HepG2 (cell line): ENCODE measurements around the gene PRR12. TPM values are rescaled to one million over a fixed set of nuclear protein-coding genes. Genes with fewer than 3 reads are reported as not detected.
A peak's percentile ranks its signal among the peaks of the same experiment; 100 is the strongest.

Experiments
- ATAC-seq: fragments of 200-7000 bp; cut with Tn5 transposase; 3 replicates; pipeline ENCODE4 v1.9.1; 2020; ENCODE audit warnings: mild to moderate bottlenecking, moderate library complexity
- BruUV-seq: library from RNA; stranded (reverse); fragments of 400-500 nt; replicated peaks from 2 replicates; lab custom pipeline; 2021; lab: Mats Ljungman, UMichigan
- CTCF ChIA-PET: fragments of 300-600 bp; formaldehyde crosslinking; extraction: SDS; loops from one replicate; lab custom pipeline; 2021; ENCODE audit warnings: low total read pairs, inconsistent platforms, low intra/inter-chr PET ratio; lab: Yijun Ruan, JAX
- POLR2A ChIA-PET: fragments of 350-600 bp; sonication (Branson Sonifier 250); formaldehyde crosslinking; loops from one replicate; lab custom pipeline; 2020; ENCODE audit warnings: antibody characterized with exemption, inconsistent platforms; lab: Yijun Ruan, JAX
- DNase-seq: peaks from one replicate; pipeline ENCODE4 v3.0.0-alpha.2; 2015; ENCODE audit warnings: low spot score
- FAIRE-seq: peaks from 3 replicates; lab custom pipeline; 2011; peaks lifted over from hg19 to GRCh38; lab: Jason Lieb, UNC
- H2AFZ ChIP-seq: one replicate; pipeline ENCODE4 v1.6.1; 2011; ENCODE audit warnings: low read length, inconsistent platforms
- H3K27ac ChIP-seq: fragments of 300-600 bp; 3 replicates; pipeline ENCODE4 v1.8.0; 2011; ENCODE audit warnings: mixed run types, mild to moderate bottlenecking, mixed read lengths, low read length, inconsistent platforms; ENCODE audit not compliant: insufficient read depth; ENCODE audit errors: extremely low read length
- H3K27me3 ChIP-seq, 2 experiments: fragments of 200-600 bp in 1 of 2; 2 replicates in 1 of 2; 3 replicates in 1 of 2; pipeline versions ENCODE4 v1.6.0 to v1.8.0; 2011; ENCODE audit warnings: low read length in 2 of 2, mild to moderate bottlenecking in 2 of 2, moderate library complexity in 2 of 2, inconsistent platforms in 1 of 2; ENCODE audit not compliant: insufficient read depth in 2 of 2, control insufficient read depth in 1 of 2
- H3K36me3 ChIP-seq, 2 experiments: fragments of 200-600 bp in 1 of 2; replicated peaks in 1 of 2; 2 replicates in 1 of 2; 3 replicates in 1 of 2; pipeline versions ENCODE4 v1.5.1 to v1.8.0; 2011; ENCODE audit warnings: low read length in 2 of 2, inconsistent platforms in 1 of 2; ENCODE audit not compliant: insufficient read depth in 2 of 2, control insufficient read depth in 1 of 2
- H3K4me1 ChIP-seq: 2 replicates; pipeline ENCODE4 v1.5.1; 2012; ENCODE audit warnings: low read length, inconsistent platforms; ENCODE audit not compliant: insufficient read depth
- H3K4me2 ChIP-seq: 2 replicates; pipeline ENCODE4 v1.6.0; 2011; ENCODE audit warnings: low read depth, low read length, inconsistent platforms
- H3K4me3 ChIP-seq, 3 experiments: fragments of 200-600 bp in 1 of 3; sonication (generic), shearing (Covaris generic) in 1 of 3; replicated peaks in 1 of 3; 2 replicates each; pipeline ENCODE4 v1.5.1; 2011 to 2016; ENCODE audit warnings: low read length in 3 of 3, inconsistent platforms in 2 of 3, low read depth in 2 of 3, mild to moderate bottlenecking in 2 of 3, control low read depth in 1 of 3, mixed read lengths in 1 of 3; ENCODE audit not compliant: insufficient read depth in 1 of 3
- H3K79me2 ChIP-seq: one replicate; pipeline ENCODE4 v1.6.1; 2011; ENCODE audit warnings: low read length, inconsistent platforms; ENCODE audit not compliant: insufficient read depth
- H3K9ac ChIP-seq: 2 replicates; pipeline ENCODE4 v1.6.0; 2011; ENCODE audit warnings: mild to moderate bottlenecking, low read depth, low read length, inconsistent platforms; ENCODE audit not compliant: insufficient read depth
- H3K9me3 ChIP-seq: 2 replicates; pipeline ENCODE4 v1.5.1; 2012; ENCODE audit warnings: mild to moderate bottlenecking, low read length
- H4K20me1 ChIP-seq: 2 replicates; pipeline ENCODE4 v1.6.0; 2011; ENCODE audit warnings: inconsistent platforms, mild to moderate bottlenecking, low read length, moderate library complexity; ENCODE audit not compliant: insufficient read depth
- ARNTL ChIP-seq: sonication (generic); formaldehyde crosslinking; IDR thresholded peaks from 2 replicates; pipeline ENCODE4 v1.4.0; 2020; ENCODE audit warnings: mild to moderate bottlenecking, missing genetic modification reagents
- BATF2 ChIP-seq: sonication (generic); formaldehyde crosslinking; IDR thresholded peaks from 2 replicates; pipeline ENCODE4 v1.8.0; 2022; ENCODE audit warnings: mild to moderate bottlenecking, missing genetic modification reagents, moderate library complexity
- MYNN ChIP-seq: sonication (generic); formaldehyde crosslinking; IDR thresholded peaks from 2 replicates; pipeline ENCODE4 v1.4.0; 2020; ENCODE audit warnings: mild to moderate bottlenecking, low read depth, missing genetic modification reagents
- NFE2 ChIP-seq: sonication (generic); formaldehyde crosslinking; IDR thresholded peaks from 2 replicates; pipeline ENCODE4 v1.4.0; 2020; ENCODE audit warnings: missing genetic modification reagents
- RFX5 ChIP-seq: IDR thresholded peaks from 2 replicates; pipeline ENCODE4 v1.6.1; 2011; ENCODE audit warnings: low read depth, low read length, improper control_type of control experiment
- SRY ChIP-seq: sonication (generic); formaldehyde crosslinking; IDR thresholded peaks from 2 replicates; pipeline ENCODE4 v1.8.0; 2022; ENCODE audit warnings: mild to moderate bottlenecking, missing genetic modification reagents
- TBX2 ChIP-seq: sonication (generic); formaldehyde crosslinking; IDR thresholded peaks from 2 replicates; pipeline ENCODE4 v1.5.0; 2020; ENCODE audit warnings: missing genetic modification reagents, mild to moderate bottlenecking, borderline replicate concordance
- ZNF468 ChIP-seq: sonication (generic); formaldehyde crosslinking; IDR thresholded peaks from 2 replicates; pipeline ENCODE4 v1.8.0; 2022; ENCODE audit warnings: mild to moderate bottlenecking, moderate library complexity, missing genetic modification reagents
- ZNF501 ChIP-seq: sonication (generic); formaldehyde crosslinking; IDR thresholded peaks from 2 replicates; pipeline ENCODE4 v1.5.1; 2020; ENCODE audit warnings: mild to moderate bottlenecking, moderate library complexity, missing genetic modification reagents
- ZNF577 ChIP-seq: sonication (generic); formaldehyde crosslinking; IDR thresholded peaks from 2 replicates; pipeline ENCODE4 v1.4.0; 2020; ENCODE audit warnings: mild to moderate bottlenecking, low read depth, missing genetic modification reagents, borderline replicate concordance
- ZNF605 ChIP-seq: sonication (generic); formaldehyde crosslinking; IDR thresholded peaks from 2 replicates; pipeline ENCODE4 v1.8.0; 2022; ENCODE audit warnings: mild to moderate bottlenecking, missing genetic modification reagents
- ZNF747 ChIP-seq: sonication (generic); formaldehyde crosslinking; IDR thresholded peaks from 2 replicates; pipeline ENCODE4 v1.8.1; 2023; ENCODE audit warnings: missing genetic modification reagents, mild to moderate bottlenecking, borderline replicate concordance
- WGBS: methylation state at CpG from one replicate; pipeline ENCODE4 v1.1.6; 2017; ENCODE audit warnings: low lambda C conversion rate; 5-methylcytosine and 5-hydroxymethylcytosine counted together
- in situ Hi-C: cut with HindIII; loops from 2 replicates; pipeline ENCODE4 v1.10.0; 2017; ENCODE audit warnings: low pct_unique_long_range_greater_than_20kb; ENCODE audit not compliant: extremely low pct_ligation_motif_present
- intact Hi-C: fragments of 100-400 bp; cut with micrococcal nuclease; formaldehyde crosslinking; loops from one replicate; pipeline ENCODE4 v1.10.0; 2022; ENCODE audit not compliant: unreplicated experiment
- polyA plus RNA-seq, 8 experiments: library from polyadenylated mRNA; depleted of rRNA in 3 of 8; stranded (reverse) in 7 of 8; unstranded in 1 of 8; fragments of >200 nt; fragmentation: Illumina TruSeq in 4 of 8; extraction: Trizol in 4 of 8; gene quantifications; 2 replicates each; pipeline versions ENCODE4 v1.2.1 to v1.2.3, GENCODE V29; 2011 to 2016; ENCODE audit warnings: low read depth in 4 of 8, missing spikeins in 1 of 8, mixed read lengths in 1 of 8; ENCODE audit not compliant: insufficient read depth in 1 of 8
- total RNA-seq, 5 experiments: library from RNA; depleted of rRNA; stranded (reverse); fragments of >200 nt; fragmentation: Illumina TruSeq; extraction: Trizol; gene quantifications; 2 replicates each; pipeline ENCODE4 v1.2.3, GENCODE V29; 2016; ENCODE audit warnings: low read depth in 1 of 5
- TF ChIP-seq, protein P1 (sequence below): sonication (generic); formaldehyde crosslinking; IDR thresholded peaks from 2 replicates; pipeline ENCODE4 v1.5.1; 2020; ENCODE audit warnings: mild to moderate bottlenecking, moderate library complexity, missing genetic modification reagents
- TF ChIP-seq, protein P2 (sequence below): sonication (generic); formaldehyde crosslinking; IDR thresholded peaks from 2 replicates; pipeline ENCODE4 v1.5.0; 2020; ENCODE audit warnings: mild to moderate bottlenecking, missing genetic modification reagents, borderline replicate concordance
- TF ChIP-seq, protein P3 (sequence below): sonication (generic); formaldehyde crosslinking; conservative IDR thresholded peaks from 2 replicates; pipeline ENCODE4 v1.8.1; 2023; ENCODE audit warnings: missing genetic modification reagents

The PRR12 gene
- total and polyA plus RNA-seq, 2 of the 13 experiments (the other 11 are each of a cell fraction or from before 2014, with no cell fraction given): 0.62 to 1.5 TPM

DNA sequence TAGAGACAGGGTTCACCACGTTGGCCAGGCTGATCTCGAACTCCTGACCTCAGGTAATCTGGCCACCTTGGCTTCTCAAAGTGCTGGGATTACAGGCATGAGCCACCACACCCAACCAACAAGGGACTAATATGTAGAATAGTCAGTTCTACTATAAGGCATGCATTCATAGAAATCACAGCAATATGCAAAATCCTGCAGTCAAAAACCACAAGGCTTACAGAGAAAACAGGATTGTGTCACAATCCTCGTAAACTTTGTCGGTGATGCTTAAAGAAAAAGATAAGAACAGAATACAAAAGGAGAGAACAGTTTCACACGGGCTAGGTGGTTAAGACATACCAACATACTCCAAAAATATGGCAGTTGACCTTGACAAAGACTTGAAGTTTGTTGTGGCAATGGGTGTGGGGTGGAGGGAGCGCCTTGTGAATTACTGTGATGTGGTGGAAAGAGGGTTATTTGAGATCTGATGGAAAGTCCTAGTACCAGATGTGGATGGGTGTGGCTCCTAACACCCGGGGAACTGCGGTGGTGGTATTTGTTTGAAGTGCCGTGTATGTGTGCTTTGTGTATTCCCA is 23.0 kb upstream of the PRR12 start (continued):
- TF ChIP-seq ARNTL (CRISPR knock-in tag) (no peak), NFE2 (CRISPR knock-in tag) (no peak), MYNN (CRISPR knock-in tag) (no peak), TBX2 (no peak)
- TF ChIP-seq, all 625 proteins: peak for 0

- peak; percentile 77 for FAIRE-seq
- no peak for TF ChIP-seq ZNF577 (CRISPR knock-in tag)
- TF ChIP-seq ZNF747 (CRISPR knock-in tag): no peak
- TF ChIP-seq ZNF501 (CRISPR knock-in tag): peak; percentile 58
- 0 out of 2 replicates have a peak, but pooled peaks have one; percentile 43 for TF ChIP-seq ZNF605 (CRISPR knock-in tag)
- no peak for TF ChIP-seq BATF2 (CRISPR knock-in tag)
- no peak for TF ChIP-seq RFX5
- no peak for TF ChIP-seq SRY
- TF ChIP-seq, protein P1, sequence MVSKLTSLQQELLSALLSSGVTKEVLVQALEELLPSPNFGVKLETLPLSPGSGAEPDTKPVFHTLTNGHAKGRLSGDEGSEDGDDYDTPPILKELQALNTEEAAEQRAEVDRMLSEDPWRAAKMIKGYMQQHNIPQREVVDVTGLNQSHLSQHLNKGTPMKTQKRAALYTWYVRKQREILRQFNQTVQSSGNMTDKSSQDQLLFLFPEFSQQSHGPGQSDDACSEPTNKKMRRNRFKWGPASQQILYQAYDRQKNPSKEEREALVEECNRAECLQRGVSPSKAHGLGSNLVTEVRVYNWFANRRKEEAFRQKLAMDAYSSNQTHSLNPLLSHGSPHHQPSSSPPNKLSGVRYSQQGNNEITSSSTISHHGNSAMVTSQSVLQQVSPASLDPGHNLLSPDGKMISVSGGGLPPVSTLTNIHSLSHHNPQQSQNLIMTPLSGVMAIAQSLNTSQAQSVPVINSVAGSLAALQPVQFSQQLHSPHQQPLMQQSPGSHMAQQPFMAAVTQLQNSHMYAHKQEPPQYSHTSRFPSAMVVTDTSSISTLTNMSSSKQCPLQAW: peak; percentile 54; the same call in 1 of the 2 replicates
- TF ChIP-seq ZNF468: no peak
- TF ChIP-seq, protein P2, sequence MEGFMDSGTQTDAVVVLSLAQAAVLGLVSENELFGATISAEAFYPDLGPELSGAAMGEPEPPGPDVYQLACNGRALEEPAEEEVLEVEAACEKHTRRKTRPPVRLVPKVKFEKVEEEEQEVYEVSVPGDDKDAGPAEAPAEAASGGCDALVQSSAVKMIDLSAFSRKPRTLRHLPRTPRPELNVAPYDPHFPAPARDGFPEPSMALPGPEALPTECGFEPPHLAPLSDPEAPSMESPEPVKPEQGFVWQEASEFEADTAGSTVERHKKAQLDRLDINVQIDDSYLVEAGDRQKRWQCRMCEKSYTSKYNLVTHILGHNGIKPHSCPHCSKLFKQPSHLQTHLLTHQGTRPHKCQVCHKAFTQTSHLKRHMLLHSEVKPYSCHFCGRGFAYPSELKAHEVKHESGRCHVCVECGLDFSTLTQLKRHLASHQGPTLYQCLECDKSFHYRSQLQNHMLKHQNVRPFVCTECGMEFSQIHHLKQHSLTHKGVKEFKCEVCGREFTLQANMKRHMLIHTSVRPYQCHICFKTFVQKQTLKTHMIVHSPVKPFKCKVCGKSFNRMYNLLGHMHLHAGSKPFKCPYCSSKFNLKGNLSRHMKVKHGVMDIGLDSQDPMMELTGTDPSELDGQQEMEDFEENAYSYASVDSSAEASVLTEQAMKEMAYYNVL: no peak
- TF ChIP-seq, protein P3, sequence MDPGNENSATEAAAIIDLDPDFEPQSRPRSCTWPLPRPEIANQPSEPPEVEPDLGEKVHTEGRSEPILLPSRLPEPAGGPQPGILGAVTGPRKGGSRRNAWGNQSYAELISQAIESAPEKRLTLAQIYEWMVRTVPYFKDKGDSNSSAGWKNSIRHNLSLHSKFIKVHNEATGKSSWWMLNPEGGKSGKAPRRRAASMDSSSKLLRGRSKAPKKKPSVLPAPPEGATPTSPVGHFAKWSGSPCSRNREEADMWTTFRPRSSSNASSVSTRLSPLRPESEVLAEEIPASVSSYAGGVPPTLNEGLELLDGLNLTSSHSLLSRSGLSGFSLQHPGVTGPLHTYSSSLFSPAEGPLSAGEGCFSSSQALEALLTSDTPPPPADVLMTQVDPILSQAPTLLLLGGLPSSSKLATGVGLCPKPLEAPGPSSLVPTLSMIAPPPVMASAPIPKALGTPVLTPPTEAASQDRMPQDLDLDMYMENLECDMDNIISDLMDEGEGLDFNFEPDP (CRISPR knock-in tag): no peak
These were observed 20.7 kb upstream of the PRR12 start for GRCh38 chr19:49570138-49570856.

More at GRCh38 chr19:49570138-49570856, 20.7 kb upstream of the PRR12 start:
- H3K27me3 ChIP-seq: no peaks in the 10 kb centered on the region
- ChIA-PET POLR2A (interaction anchor here (0.6 to 2.2 kb wide), 11 partner anchors 8 to 106 kb away, joined by 3 to 20 read pairs (median 4); partner anchors contain the start of genes FCGRT, NOSIP, PRMT1 and PRRG2), CTCF (interaction anchor here (0.8 to 3.8 kb wide), 8 partner anchors 9 to 110 kb away, joined by 3 to 47 read pairs (median 7); partner anchors contain the start of genes FLT3LG and NOSIP)
- peak overlapping the region; percentile 84 for H3K4me2 ChIP-seq
- BruUV-seq: no TSS peak
- DNase-seq (peak; percentile 88), ATAC-seq (peak; percentile 78)
- H3K9ac ChIP-seq: peak overlapping the region; percentile 63
- 16% methylated on average over 7 of the region's 14 CpGs for WGBS
- peak overlapping the region; percentile 76 for H3K27ac ChIP-seq
- H3K36me3 ChIP-seq: peaks cover 3 to 15% of the 10 kb centered on the region in 2 experiments; a peak in 3 of 5 replicates
- in situ Hi-C loops: loop anchor here (5.0 kb wide), 1 partner anchor 73 kb away; the partner anchor contains the start of gene RPS11
- H3K4me3 ChIP-seq: peak overlapping the region; percentile 23 to 65 (median 55)
- 0 out of 2 replicates have a peak, but pooled peaks cover 4% of the 10 kb centered on the region for H4K20me1 ChIP-seq
- H3K9me3 ChIP-seq: no peaks in the 10 kb centered on the region
- H3K4me1 ChIP-seq: peaks cover 16% of the 10 kb centered on the region
- no peak overlapping the region for H2AFZ ChIP-seq
- peaks cover 21% of the 10 kb centered on the region for H3K79me2 ChIP-seq
- intact Hi-C loops: loop anchor here (1.0 kb wide), 2 partner anchors 23 to 67 kb away; no protein-coding TSS in a partner anchor
